ENCODE results near the gene IKZF4. TPM values are rescaled to one million over a fixed set of nuclear protein-coding genes. Genes with fewer than 3 reads are reported as not detected.

The IKZF4 gene
- total and polyA plus RNA-seq, 10 of the 15 experiments (the other 5 are each of a cell fraction or from before 2014, with no cell fraction given) = 0.74 to 5.5 (median 1.1) TPM

- no peak for TF ChIP-seq ZNF592 (IDR thresholded peaks at IDR 0.05)
These were observed 19.3 kb downstream of the IKZF4 start (continued) for GRCh38 chr12:56040151-56040550.

- RAD21 ChIA-PET (ENCODE audit: unreplicated experiment) = interaction anchor here (0.7 to 3.4 kb wide), 10 partner anchors 42 to 316 kb away, joined by 3 to 32 read pairs (median 4); partner anchors contain the start of genes CD63, PA2G4, RAB5B and SUOX
- H3K9me3 ChIP-seq (replicated peaks; ENCODE audit: control insufficient read depth, insufficient read depth, low read length) = no peaks in the 10 kb centered on the region
- in situ Hi-C loops (cut with MboI) (no loop called here), intact Hi-C loops (cut with micrococcal nuclease; ENCODE audit: unreplicated experiment) (loop anchor here (1.0 to 5.0 kb wide), 5 partner anchors 45 to 303 kb away; partner anchors contain the start of gene DNAJC14)
- POLR2A ChIA-PET = interaction anchor here (0.6 to 4.0 kb wide), 10 partner anchors 34 to 303 kb away, joined by 3 to 12 read pairs (median 4); partner anchors contain the start of genes PA2G4, RAB5B and SUOX
- peaks cover 9% of the 10 kb centered on the region for H3K4me1 ChIP-seq (ENCODE audit: control insufficient read depth, insufficient read depth, low read length)
- H3K4me2 ChIP-seq (ENCODE audit: control insufficient read depth, insufficient read depth) = peak overlapping the region; percentile 52
- no peaks in the 10 kb centered on the region for H3K27me3 ChIP-seq (replicated peaks in 1 of 2; ENCODE audit: control insufficient read depth in 2 of 2, insufficient read depth in 2 of 2, low read length in 1 of 2)
- DNase-seq (ENCODE audit: low read depth, low spot score) (no peak), ATAC-seq (peak; percentile 3), FAIRE-seq (no peak)
- WGBS (ENCODE audit: insufficient coverage, insufficient replicate concordance, low lambda C conversion rate, missing lambda C conversion rate) = 37% methylated on average over 14 of the region's 14 CpGs
- H3K27ac ChIP-seq (ENCODE audit: control insufficient read depth, insufficient read depth) = peak overlapping the region; percentile 50; the same call in 1 of the 2 replicates
- CTCF ChIA-PET = interaction anchor here (0.6 to 5.0 kb wide), 21 partner anchors 12 to 322 kb away, joined by 3 to 64 read pairs (median 4); partner anchors contain the start of genes ESYT1, PA2G4, RAB5B and SUOX
- H3K9ac ChIP-seq (ENCODE audit: control insufficient read depth, insufficient read depth, low read length) = peak overlapping the region; percentile 38; the same call in 1 of the 2 replicates
- SMC1A ChIA-PET (ENCODE audit: uncharacterized antibody, unreplicated experiment) = interaction anchor here (0.6 to 5.0 kb wide), 18 partner anchors 11 to 317 kb away, joined by 3 to 52 read pairs (median 4); partner anchors contain the start of genes DGKA, ORMDL2, RAB5B and SARNP
- peaks cover 22% of the 10 kb centered on the region for H3K79me2 ChIP-seq (ENCODE audit: control insufficient read depth, insufficient read depth, low read length)
- H3K36me3 ChIP-seq (ENCODE audit: control insufficient read depth in 2 of 2, insufficient read depth in 2 of 2, low read length in 1 of 2) = peaks cover 5 to 19% of the 10 kb centered on the region in 2 experiments; a peak in 3 of 4 replicates
- H2AFZ ChIP-seq (ENCODE audit: control insufficient read depth, low read depth, low read length) = peak overlapping the region; percentile 84
- BruUV-seq (replicated peaks) = TSS peak; percentile 92
- H4K20me1 ChIP-seq (ENCODE audit: control insufficient read depth, insufficient read depth) = no peaks in the 10 kb centered on the region
- peak overlapping the region; percentile 61 for H3K4me3 ChIP-seq
- no peak for TF ChIP-seq CEBPZ (IDR thresholded peaks at IDR 0.05; ENCODE audit: low read depth, low read length)
- no peak for TF ChIP-seq SMAD5 (IDR thresholded peaks at IDR 0.05; ENCODE audit: low read depth)
- TF ChIP-seq SMAD1 (IDR thresholded peaks at IDR 0.05; ENCODE audit: low read depth, partially characterized antibody) = peak; percentile 46
- TF ChIP-seq ZNF384 (IDR thresholded peaks at IDR 0.05; ENCODE audit: borderline replicate concordance, low read depth, low read length) = no peak
- TF ChIP-seq MLLT1 (IDR thresholded peaks at IDR 0.05) = peak; percentile 93
- no peak for TF ChIP-seq HDAC6 (IDR thresholded peaks at IDR 0.05; ENCODE audit: unreplicated experiment)
- no peak for TF ChIP-seq NR2C2 (IDR thresholded peaks at IDR 0.05; ENCODE audit: borderline replicate concordance, control insufficient read depth, insufficient read length, low read depth)
These were observed 20.2 kb downstream of the IKZF4 start for GRCh38 chr12:56040963-56041551.

Measured in GM12878 (cell line).